Fibroblast of gingiva (primary cell): ENCODE results near the gene PSENEN.
"Not testable (repeated sequence)": the region's sequence is repeated elsewhere in the genome, so short reads cannot be mapped to it uniquely, and the experiment has no call there.

Source experiments
- DNase-seq: peaks from one replicate; pipeline ENCODE4 v3.0.0-alpha.2; 2011; ENCODE audit warnings: low read depth

PSENEN gene

GRCh38 chr19:35718345-35719041 lies 27.0 kb upstream of the PSENEN start:
- no peak for DNase-seq

GRCh38 chr19:35719402-35720162 lies 25.9 kb upstream of the PSENEN start:
- DNase-seq = no peak

GRCh38 chr19:35720163-35720524 lies 25.3 kb upstream of the PSENEN start:
- DNase-seq = no peak

- DNase-seq = no peak
Observed at GRCh38 chr19:35720648-35721047, 24.8 kb upstream of the PSENEN start.

- no peak for DNase-seq
Observed at GRCh38 chr19:35721374-35721773, 24.1 kb upstream of the PSENEN start.

- no peak for DNase-seq
Observed at GRCh38 chr19:35722461-35722860, 23.0 kb upstream of the PSENEN start.

- DNase-seq = no peak
Observed at GRCh38 chr19:35722897-35723296, 22.6 kb upstream of the PSENEN start.

GRCh38 chr19:35723671-35724070 lies 21.8 kb upstream of the PSENEN start:
- no peak for DNase-seq

- DNase-seq = not testable (repeated sequence)
Observed at GRCh38 chr19:35724132-35724531, 21.3 kb upstream of the PSENEN start.

- no peak for DNase-seq
Observed at GRCh38 chr19:35724560-35724959, 20.9 kb upstream of the PSENEN start.

- DNase-seq = no peak
Observed at GRCh38 chr19:35725216-35725861, 20.1 kb upstream of the PSENEN start.

GRCh38 chr19:35727053-35727955 lies 18.1 kb upstream of the PSENEN start:
- no peak for DNase-seq

GRCh38 chr19:35727956-35728706 lies 17.3 kb upstream of the PSENEN start:
- no peak for DNase-seq

GRCh38 chr19:35729021-35729420 lies 16.4 kb upstream of the PSENEN start:
- no peak for DNase-seq

GRCh38 chr19:35729763-35730162 lies 15.7 kb upstream of the PSENEN start:
- DNase-seq = no peak

- DNase-seq = no peak
Observed at GRCh38 chr19:35730326-35730725, 15.1 kb upstream of the PSENEN start.

GRCh38 chr19:35731353-35731752 lies 14.1 kb upstream of the PSENEN start:
- no peak for DNase-seq

GRCh38 chr19:35731779-35732405 lies 13.6 kb upstream of the PSENEN start:
- DNase-seq = no peak

GRCh38 chr19:35732540-35733179 lies 12.8 kb upstream of the PSENEN start:
- DNase-seq = no peak
